NOMO-1 treated with dmso at 0.1 percent for 144 hours (cell line): ENCODE measurements around the gene MAL.
"Not testable (repeated sequence)": the region's sequence is repeated elsewhere in the genome, so short reads cannot be mapped to it uniquely, and the experiment has no call there.

ENCODE experiments used
- DNase-seq: peaks from one replicate; lab custom pipeline; 2025; ENCODE audit not compliant: unreplicated experiment; lab: John Stamatoyannopoulos, UW

Gene MAL

DNA sequence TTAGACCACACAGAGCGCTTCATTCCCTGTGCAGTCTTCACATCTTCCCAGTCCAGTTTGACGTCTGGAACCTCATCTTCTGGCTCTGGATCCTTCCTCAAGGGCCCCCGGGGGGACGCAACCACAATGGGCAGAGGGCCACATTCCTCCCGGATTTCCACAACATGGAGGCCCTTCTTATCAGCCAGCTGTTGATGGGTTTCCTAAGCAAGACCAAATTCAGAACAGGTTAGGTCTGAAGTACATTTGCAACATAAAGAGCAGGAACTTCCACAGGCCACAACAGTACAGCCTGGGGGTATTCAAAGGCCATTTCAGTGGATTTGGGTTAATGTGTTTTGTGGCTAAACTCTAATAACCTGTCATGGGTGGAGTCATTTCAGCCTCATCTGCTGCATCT, 61.9 kb downstream of the MAL start:
- DNase-seq: no peak

DNA sequence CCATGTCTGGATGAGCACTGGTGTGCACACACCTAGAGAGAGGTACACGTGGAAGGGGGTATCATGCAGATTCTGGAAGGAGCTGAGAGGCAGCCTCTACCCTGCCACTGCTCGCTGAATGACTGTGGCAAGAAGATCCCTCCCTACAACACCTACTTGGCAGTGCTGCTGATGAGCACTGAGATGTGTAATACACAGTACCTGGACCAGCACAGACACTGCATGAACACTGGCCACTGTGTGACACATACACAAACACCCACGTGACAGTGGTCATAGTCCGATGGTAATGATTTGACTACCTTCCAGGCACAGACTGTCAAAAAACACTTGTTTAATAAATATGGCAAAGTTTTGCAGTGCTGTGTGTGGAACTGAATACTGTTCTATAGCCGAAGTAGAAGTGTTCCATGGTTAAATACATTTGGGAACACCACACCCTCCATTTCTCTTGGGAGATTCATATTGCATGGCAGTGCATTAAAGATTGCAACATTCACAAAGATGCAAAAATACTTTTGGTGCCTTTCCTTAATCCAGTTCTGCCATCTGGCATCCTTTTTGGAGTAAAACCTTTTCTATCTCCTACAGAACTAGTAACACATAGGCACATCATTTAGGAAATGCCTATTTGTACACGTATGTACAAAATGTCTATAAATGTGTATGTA, 66.5 kb downstream of the MAL start:
- no peak for DNase-seq

DNA sequence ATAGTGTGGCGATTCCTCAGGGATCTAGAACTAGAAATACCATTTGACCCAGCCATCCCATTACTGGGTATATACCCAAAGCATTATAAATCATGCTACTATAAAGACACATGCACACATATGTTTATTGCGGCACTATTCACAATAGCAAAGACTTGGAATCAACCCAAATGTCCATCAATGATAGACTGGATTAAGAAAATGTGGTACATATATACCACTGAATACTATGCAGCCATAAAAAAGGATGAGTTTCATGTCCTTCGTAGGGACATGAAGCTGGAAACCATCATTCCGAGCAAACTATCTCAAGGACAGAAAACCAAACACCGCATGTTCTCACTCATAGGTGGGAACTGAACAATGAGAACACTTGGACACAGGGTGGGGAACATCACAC, 72.8 kb downstream of the MAL start:
- DNase-seq: not testable (repeated sequence)

DNA sequence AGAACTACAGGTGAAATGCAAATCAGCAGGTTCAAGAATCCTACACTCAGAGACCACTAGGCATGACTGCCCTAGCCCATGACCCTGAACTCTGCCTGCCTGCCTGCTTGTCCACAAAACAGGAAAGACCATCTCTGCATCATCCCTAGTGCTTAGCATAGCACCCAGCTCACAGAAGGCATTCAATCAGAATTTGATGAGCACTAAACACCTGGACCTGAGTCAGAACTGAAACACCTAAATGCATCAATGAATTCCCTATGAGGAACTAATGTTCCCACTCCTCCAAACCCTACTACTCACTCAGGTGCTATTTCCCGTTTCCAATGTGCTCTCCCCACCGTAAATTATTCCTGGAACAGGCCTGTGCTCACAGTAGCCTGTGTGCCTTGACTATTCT, 74.4 kb downstream of the MAL start:
- no peak for DNase-seq
